Skin of body (tissue), 2 donors: ENCODE measurements around the gene SLC7A8. TPM values are rescaled to one million over a fixed set of nuclear protein-coding genes. Genes with fewer than 3 reads are reported as not detected.
A peak's percentile ranks its signal among the peaks of the same experiment; 100 is the strongest.
"Not testable (repeated sequence)": the region's sequence is repeated elsewhere in the genome, so short reads cannot be mapped to it uniquely, and the experiment has no call there.

Source experiments
- DNase-seq: peaks from one replicate; lab custom pipeline; 2025; lab: John Stamatoyannopoulos, UW
- total RNA-seq: library from RNA; depleted of rRNA; stranded (reverse); fragments of >200 nt; gene quantifications from one replicate; pipeline ENCODE4 v1.2.3, GENCODE V29; 2014

SLC7A8 gene
- 27.5 TPM for total RNA-seq

GRCh38 chr14:23183479-23183878 is at the start of gene SLC7A8:
Gene SLC7A8, minus strand, starts transcription at chr14:23183660. Its CDS starts 746 bp downstream, at chr14:23182914.
- peak; percentile 18 for DNase-seq

GRCh38 chr14:23232241-23232808 is 48.9 kb upstream of the SLC7A8 start:
- not testable (repeated sequence) for DNase-seq

- no peak for DNase-seq
Measured at GRCh38 chr14:23228812-23229211, 45.4 kb upstream of the SLC7A8 start.

GRCh38 chr14:23227566-23227965 is 44.1 kb upstream of the SLC7A8 start:
- DNase-seq: no peak

- DNase-seq: not testable (repeated sequence)
Measured at GRCh38 chr14:23224958-23225357, 41.5 kb upstream of the SLC7A8 start.

GRCh38 chr14:23219075-23219474 is 35.6 kb upstream of the SLC7A8 start:
- no peak for DNase-seq

- no peak for DNase-seq
Measured at GRCh38 chr14:23217032-23218020, 33.9 kb upstream of the SLC7A8 start.

GRCh38 chr14:23215421-23215820 is 32.0 kb upstream of the SLC7A8 start:
- DNase-seq: no peak

- DNase-seq: no peak
Measured at GRCh38 chr14:23209651-23210423, 26.4 kb upstream of the SLC7A8 start.

- no peak for DNase-seq
Measured at GRCh38 chr14:23208324-23208723, 24.9 kb upstream of the SLC7A8 start.

- DNase-seq: no peak
Measured at GRCh38 chr14:23207146-23207540, 23.7 kb upstream of the SLC7A8 start.

GRCh38 chr14:23206422-23207145 is 23.1 kb upstream of the SLC7A8 start:
- DNase-seq: no peak

- no peak for DNase-seq
Measured at GRCh38 chr14:23202001-23202400, 18.5 kb upstream of the SLC7A8 start.

GRCh38 chr14:23199141-23199540 is 15.7 kb upstream of the SLC7A8 start:
- DNase-seq: not testable (repeated sequence)

GRCh38 chr14:23196487-23196886 is 13.0 kb upstream of the SLC7A8 start:
- DNase-seq: not testable (repeated sequence)

- no peak for DNase-seq
Measured at GRCh38 chr14:23195552-23196101, 12.2 kb upstream of the SLC7A8 start.

- DNase-seq: no peak
Measured at GRCh38 chr14:23193432-23193831, 10.0 kb upstream of the SLC7A8 start.

- DNase-seq: no peak
Measured at GRCh38 chr14:23187925-23188324, 4.5 kb upstream of the SLC7A8 start.

- peak; percentile 47 for DNase-seq
Measured at GRCh38 chr14:23186913-23187654, 3.6 kb upstream of the SLC7A8 start.

- DNase-seq: no peak
Measured at GRCh38 chr14:23185063-23185462, 1.6 kb upstream of the SLC7A8 start.
